ENCODE data around the gene ZNF652. TPM values are rescaled to one million over a fixed set of nuclear protein-coding genes. Genes with fewer than 3 reads are reported as not detected.

Gene ZNF652
- total RNA-seq, result 10 to 100 TPM; 42.6 to 46.8 TPM
- polyA plus RNA-seq (ENCODE audit: insufficient read length in 6 of 6), result 10 to 100 TPM; 27.8 to 31.4 (median 29.6) TPM
- long read RNA-seq, donor 1, full-length matches to known transcripts, result 3 of 3 reads
- long read RNA-seq, donor 1, partial matches to known transcripts, result 0 of 3 reads
- long read RNA-seq, donor 1, other reads (novel, unspliced or antisense), result 0 of 3 reads
- long read RNA-seq, donor 2, full-length matches to known transcripts, result 1 of 25 reads
- long read RNA-seq, donor 2, partial matches to known transcripts, result 24 of 25 reads
- long read RNA-seq, donor 2, other reads (novel, unspliced or antisense), result 0 of 25 reads
- long read RNA-seq, donor 3, full-length matches to known transcripts, result 1 of 1 reads
- long read RNA-seq, donor 3, partial matches to known transcripts, result 0 of 1 reads
- long read RNA-seq, donor 3, other reads (novel, unspliced or antisense), result 0 of 1 reads
- long read RNA-seq, donor 4, partial matches to known transcripts, result 1 of 1 reads
- long read RNA-seq, donor 4, other reads (novel, unspliced or antisense), result 0 of 1 reads
- long read RNA-seq, donor 5, result 0 reads
- long read RNA-seq, donor 6, full-length matches to known transcripts, result 1 of 1 reads
- long read RNA-seq, donor 6, partial matches to known transcripts, result 0 of 1 reads
- long read RNA-seq, donor 6, other reads (novel, unspliced or antisense), result 0 of 1 reads
- long read RNA-seq, donor 7, result 0 reads
- long read RNA-seq, donor 8, result 0 reads
- long read RNA-seq, donor 9, result 0 reads
- long read RNA-seq, donor 10, result 0 reads
- long read RNA-seq, donor 11, result 0 reads
- long read RNA-seq, donor 12, result 0 reads

GRCh38 chr17:49361902-49362722 is at the start of gene ZNF652:
TSS of gene ZNF652 (minus strand) at chr17:49362250. CDS start at chr17:49317725, 44,525 bp downstream.
- DNase-seq (peak; percentile 85 to 97 (median 94)), ATAC-seq (peak; percentile 93)
- Histone ChIP-seq H3K36me3 (no peaks in the 10 kb centered on the region), H3K9me3 (no peaks in the 10 kb centered on the region), H3K27me3 (no peaks in the 10 kb centered on the region), H3K4me3 (peak within 1 kb of the TSS; percentile 90 to 97), H3K27ac (peak within 1 kb of the TSS; percentile 94), H3K4me1 (peaks cover 7 to 46% of the 10 kb centered on the region in 2 donors)
- intact Hi-C loops (cut with DNase I), result no loop called here
- TF ChIP-seq CTCF (IDR thresholded peaks at IDR 0.05), result no peak

GRCh38 chr17:49409066-49409465 is 47.0 kb upstream of the ZNF652 start:
- H3K36me3 ChIP-seq, result peaks cover 0 to 90% of the 10 kb centered on the region in 2 donors
- H3K27ac ChIP-seq, result no peak overlapping the region

GRCh38 chr17:49407981-49408501 is 46.0 kb upstream of the ZNF652 start:
- Histone ChIP-seq H3K27me3 (no peaks in the 10 kb centered on the region), H3K4me1 (peaks cover 0 to 23% of the 10 kb centered on the region in 2 donors), H3K36me3 (peaks cover 0 to 98% of the 10 kb centered on the region in 2 donors), H3K4me3 (no peak overlapping the region), H3K27ac (no peak overlapping the region), H3K9me3 (no peaks in the 10 kb centered on the region)
- TF ChIP-seq CTCF (IDR thresholded peaks at IDR 0.05), result peak; percentile 57 to 77
- DNase-seq (peak; percentile 48 to 91 (median 81)), ATAC-seq (peak; percentile 95)
- intact Hi-C loops (cut with DNase I), result no loop called here

More at GRCh38 chr17:49409066-49409465, 47.0 kb upstream of the ZNF652 start:
- intact Hi-C loops (cut with DNase I), result no loop called here
- H3K4me3 ChIP-seq, result no peak overlapping the region
- TF ChIP-seq CTCF (IDR thresholded peaks at IDR 0.05), result no peak
- DNase-seq (no peak), ATAC-seq (no peak)
- no peaks in the 10 kb centered on the region for H3K27me3 ChIP-seq
- H3K4me1 ChIP-seq, result peaks cover 4 to 30% of the 10 kb centered on the region in 2 donors
- H3K9me3 ChIP-seq, result no peaks in the 10 kb centered on the region

- ATAC-seq (no peak), DNase-seq (no peak)
- Histone ChIP-seq H3K9me3 (no peaks in the 10 kb centered on the region), H3K4me3 (no peak overlapping the region), H3K27ac (no peak overlapping the region), H3K27me3 (no peaks in the 10 kb centered on the region), H3K4me1 (peaks cover 0 to 27% of the 10 kb centered on the region in 2 donors), H3K36me3 (peaks cover 0 to 94% of the 10 kb centered on the region in 2 donors)
- no peak for TF ChIP-seq CTCF (IDR thresholded peaks at IDR 0.05)
- intact Hi-C loops (cut with DNase I), result no loop called here
Measured at GRCh38 chr17:49407086-49407485, 45.0 kb upstream of the ZNF652 start.

Measured in left lung (tissue), 14 donors.